WTC11 (cell line): ENCODE data around the gene PCDHGC5. TPM values are rescaled to one million over a fixed set of nuclear protein-coding genes. Genes with fewer than 3 reads are reported as not detected.

Experiments
- ATAC-seq: fragments of 200-7000 bp; cut with Tn5 transposase; 2 replicates; pipeline ENCODE4 v1.10.0; 2021; ENCODE audit warnings: mild to moderate bottlenecking, moderate library complexity
- CTCF ChIA-PET: fragments of 300-600 bp; sonication (Branson Sonifier 250); formaldehyde crosslinking; loops from one replicate; lab custom pipeline; 2021; ENCODE audit warnings: antibody characterized with exemption; lab: Charles Lee
- POLR2A ChIA-PET: fragments of 350-600 bp; sonication (Branson Sonifier 250); formaldehyde crosslinking; loops from one replicate; lab custom pipeline; 2021; ENCODE audit warnings: antibody characterized with exemption; lab: Charles Lee
- DNase-seq: peaks from one replicate; pipeline ENCODE4 v3.0.0; 2021; ENCODE audit warnings: low spot score
- H3K27ac Mint-ChIP-seq: 2 replicates; pipeline ENCODE4 v1.8.0; 2021; ENCODE audit warnings: mixed read lengths
- H3K27me3 Mint-ChIP-seq: 2 replicates; pipeline ENCODE4 v1.8.0; 2021; ENCODE audit warnings: low read depth, mild to moderate bottlenecking, moderate library complexity, mixed read lengths
- H3K36me3 Mint-ChIP-seq: 2 replicates; pipeline ENCODE4 v1.8.0; 2021; ENCODE audit warnings: mixed read lengths
- H3K4me1 Mint-ChIP-seq: 2 replicates; pipeline ENCODE4 v1.8.0; 2022; ENCODE audit warnings: mixed read lengths
- H3K4me3 Mint-ChIP-seq: 2 replicates; pipeline ENCODE4 v1.8.0; 2021; ENCODE audit warnings: mild to moderate bottlenecking, moderate library complexity, mixed read lengths
- H3K9me3 Mint-ChIP-seq: 2 replicates; pipeline ENCODE4 v1.8.0; 2021; ENCODE audit warnings: mixed read lengths
- CTCF ChIP-seq: fragments of 200-600 bp; IDR thresholded peaks from 2 replicates; pipeline ENCODE4 v1.8.0; 2022; ENCODE audit warnings: antibody characterized with exemption
- EMX1 ChIP-seq: fragments of 250-450 bp; sonication (Bioruptor Pico); IDR thresholded peaks from 2 replicates; pipeline ENCODE4 v1.8.0; 2021; ENCODE audit warnings: mild to moderate bottlenecking
- ETV6 ChIP-seq: sonication (generic); formaldehyde crosslinking; IDR thresholded peaks from 2 replicates; pipeline ENCODE4 v1.8.1; 2022; ENCODE audit warnings: mild to moderate bottlenecking, missing genetic modification reagents
- HMGXB4 ChIP-seq: sonication (generic); formaldehyde crosslinking; IDR thresholded peaks from 2 replicates; pipeline ENCODE4 v1.8.1; 2023; ENCODE audit warnings: mild to moderate bottlenecking, moderate library complexity, missing genetic modification reagents
- JUN ChIP-seq: sonication (generic); formaldehyde crosslinking; IDR thresholded peaks from 2 replicates; pipeline ENCODE4 v1.8.0; 2023; ENCODE audit warnings: mild to moderate bottlenecking, missing genetic modification reagents
- NFYB ChIP-seq: sonication (generic); formaldehyde crosslinking; conservative IDR thresholded peaks from 2 replicates; pipeline ENCODE4 v1.8.0; 2022; ENCODE audit warnings: low read depth, missing genetic modification reagents
- PRRX2 ChIP-seq: fragments of 250-450 bp; sonication (Bioruptor Pico); IDR thresholded peaks from 2 replicates; pipeline ENCODE4 v1.8.0; 2021; ENCODE audit warnings: mild to moderate bottlenecking
- SMAD3 ChIP-seq: sonication (generic); formaldehyde crosslinking; IDR thresholded peaks from 2 replicates; pipeline ENCODE4 v1.8.0; 2022; ENCODE audit warnings: missing genetic modification reagents, mild to moderate bottlenecking, borderline replicate concordance
- SOX15 ChIP-seq: fragments of 250-450 bp; sonication (Bioruptor Pico); IDR thresholded peaks from 2 replicates; pipeline ENCODE4 v1.9.0; 2021; ENCODE audit warnings: mild to moderate bottlenecking
- SP1 ChIP-seq: sonication (generic); formaldehyde crosslinking; conservative IDR thresholded peaks from 2 replicates; pipeline ENCODE4 v1.8.1; 2022; ENCODE audit warnings: missing genetic modification reagents
- TEAD1 ChIP-seq: sonication (generic); formaldehyde crosslinking; IDR thresholded peaks from 2 replicates; pipeline ENCODE4 v1.8.0; 2022; ENCODE audit warnings: mild to moderate bottlenecking, missing genetic modification reagents
- TEAD4 ChIP-seq: sonication (generic); formaldehyde crosslinking; IDR thresholded peaks from 2 replicates; pipeline ENCODE4 v1.8.0; 2022; ENCODE audit warnings: mild to moderate bottlenecking, missing genetic modification reagents
- USF1 ChIP-seq: sonication (generic); formaldehyde crosslinking; IDR thresholded peaks from 2 replicates; pipeline ENCODE4 v1.8.0; 2022; ENCODE audit warnings: mild to moderate bottlenecking, missing genetic modification reagents
- ZBTB43 ChIP-seq: sonication (generic); formaldehyde crosslinking; IDR thresholded peaks from 2 replicates; pipeline ENCODE4 v1.8.1; 2023; ENCODE audit warnings: mild to moderate bottlenecking, missing genetic modification reagents
- total RNA-seq: library from RNA; stranded (reverse); gene quantifications from 3 replicates; pipeline ENCODE4 v1.2.3, GENCODE V29; 2021
- TF ChIP-seq, protein P1 (sequence below): fragments of 250-450 bp; sonication (Bioruptor Pico); IDR thresholded peaks from 2 replicates; pipeline ENCODE4 v1.9.0; 2021; ENCODE audit warnings: moderate library complexity, mild to moderate bottlenecking, inconsistent platforms, borderline replicate concordance
- TF ChIP-seq, protein P2 (sequence below): sonication (generic); formaldehyde crosslinking; IDR thresholded peaks from 2 replicates; pipeline ENCODE4 v1.8.0; 2023; ENCODE audit warnings: missing genetic modification reagents, mild to moderate bottlenecking, borderline replicate concordance

PCDHGC5 gene
- total RNA-seq, 1 experiment from 2014 or later, result 1.5 TPM

DNA sequence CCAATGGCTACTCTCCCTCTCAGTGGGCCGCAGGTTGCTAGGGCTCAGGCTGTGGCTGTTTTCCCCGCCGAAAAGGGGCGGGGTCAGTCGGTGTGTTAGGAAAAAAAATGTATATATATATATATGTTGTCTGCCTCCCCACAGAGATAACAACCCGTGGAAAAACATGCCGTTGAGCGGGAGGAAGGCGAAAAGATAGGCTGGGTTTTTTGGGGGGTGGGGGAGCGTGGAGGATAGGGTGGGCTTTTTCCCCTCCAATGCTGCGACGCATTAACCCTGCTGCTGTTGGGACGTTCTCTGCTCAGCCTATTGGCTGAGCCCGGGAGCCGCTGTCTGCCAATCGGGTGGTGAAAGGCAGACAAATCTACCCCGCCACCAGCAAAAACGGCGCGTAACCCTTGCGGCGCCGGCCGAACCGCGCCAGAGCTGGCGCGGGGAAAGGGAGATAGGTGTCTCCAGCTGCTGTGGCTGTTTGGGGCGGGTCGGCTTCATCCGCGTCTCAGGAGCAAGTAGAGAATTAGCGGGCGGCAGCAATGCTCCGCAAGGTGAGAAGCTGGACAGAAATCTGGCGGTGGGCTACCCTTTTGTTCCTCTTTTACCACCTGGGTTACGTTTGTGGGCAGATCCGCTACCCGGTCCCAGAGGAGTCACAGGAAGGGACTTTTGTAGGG lies 4.1 kb upstream of the PCDHGC5 start, which contains the start of gene PCDHGC4 (continued):
- TF ChIP-seq CTCF (no peak), SOX15 (CRISPR knock-in tag) (no peak), TEAD4 (CRISPR knock-in tag) (no peak), ETV6 (CRISPR knock-in tag) (no peak; the same call in 1 of the 2 replicates), PRRX2 (CRISPR knock-in tag) (no peak), NFYB (CRISPR knock-in tag) (peak; percentile 47; the same call in 1 of the 2 replicates), EMX1 (CRISPR knock-in tag) (no peak), JUN (CRISPR knock-in tag) (no peak), SP1 (CRISPR knock-in tag) (0 out of 2 replicates have a peak, but pooled peaks have one; percentile 24), HMGXB4 (no peak)
- TF ChIP-seq, protein P1, sequence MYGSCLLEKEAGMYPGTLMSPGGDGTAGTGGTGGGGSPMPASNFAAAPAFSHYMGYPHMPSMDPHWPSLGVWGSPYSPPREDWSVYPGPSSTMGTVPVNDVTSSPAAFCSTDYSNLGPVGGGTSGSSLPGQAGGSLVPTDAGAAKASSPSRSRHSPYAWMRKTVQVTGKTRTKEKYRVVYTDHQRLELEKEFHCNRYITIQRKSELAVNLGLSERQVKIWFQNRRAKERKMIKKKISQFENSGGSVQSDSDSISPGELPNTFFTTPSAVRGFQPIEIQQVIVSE, result no peak

GRCh38 chr5:141485321-141486055 lies 3.4 kb upstream of the PCDHGC5 start:
- ChIA-PET CTCF (interaction anchor here (0.5 to 4.6 kb wide), 22 partner anchors 9 to 391 kb away, joined by 3 to 42 read pairs (median 6); partner anchors contain the start of genes PCDHB14, PCDHB15, PCDHB2 and PCDHGA10), POLR2A (interaction anchor here (0.8 to 2.8 kb wide), 4 partner anchors 9 to 72 kb away, joined by 3 to 17 read pairs (median 4); partner anchors contain the start of gene PCDHGA10)
- ATAC-seq, result no peak
- peak; percentile 15; the same call in 1 of the 2 replicates for TF ChIP-seq USF1 (CRISPR knock-in tag)
- no peak for TF ChIP-seq TEAD1 (CRISPR knock-in tag)
- TF ChIP-seq ZBTB43 (CRISPR knock-in tag), result no peak
- no peak for TF ChIP-seq SMAD3
- TF ChIP-seq, protein P2, sequence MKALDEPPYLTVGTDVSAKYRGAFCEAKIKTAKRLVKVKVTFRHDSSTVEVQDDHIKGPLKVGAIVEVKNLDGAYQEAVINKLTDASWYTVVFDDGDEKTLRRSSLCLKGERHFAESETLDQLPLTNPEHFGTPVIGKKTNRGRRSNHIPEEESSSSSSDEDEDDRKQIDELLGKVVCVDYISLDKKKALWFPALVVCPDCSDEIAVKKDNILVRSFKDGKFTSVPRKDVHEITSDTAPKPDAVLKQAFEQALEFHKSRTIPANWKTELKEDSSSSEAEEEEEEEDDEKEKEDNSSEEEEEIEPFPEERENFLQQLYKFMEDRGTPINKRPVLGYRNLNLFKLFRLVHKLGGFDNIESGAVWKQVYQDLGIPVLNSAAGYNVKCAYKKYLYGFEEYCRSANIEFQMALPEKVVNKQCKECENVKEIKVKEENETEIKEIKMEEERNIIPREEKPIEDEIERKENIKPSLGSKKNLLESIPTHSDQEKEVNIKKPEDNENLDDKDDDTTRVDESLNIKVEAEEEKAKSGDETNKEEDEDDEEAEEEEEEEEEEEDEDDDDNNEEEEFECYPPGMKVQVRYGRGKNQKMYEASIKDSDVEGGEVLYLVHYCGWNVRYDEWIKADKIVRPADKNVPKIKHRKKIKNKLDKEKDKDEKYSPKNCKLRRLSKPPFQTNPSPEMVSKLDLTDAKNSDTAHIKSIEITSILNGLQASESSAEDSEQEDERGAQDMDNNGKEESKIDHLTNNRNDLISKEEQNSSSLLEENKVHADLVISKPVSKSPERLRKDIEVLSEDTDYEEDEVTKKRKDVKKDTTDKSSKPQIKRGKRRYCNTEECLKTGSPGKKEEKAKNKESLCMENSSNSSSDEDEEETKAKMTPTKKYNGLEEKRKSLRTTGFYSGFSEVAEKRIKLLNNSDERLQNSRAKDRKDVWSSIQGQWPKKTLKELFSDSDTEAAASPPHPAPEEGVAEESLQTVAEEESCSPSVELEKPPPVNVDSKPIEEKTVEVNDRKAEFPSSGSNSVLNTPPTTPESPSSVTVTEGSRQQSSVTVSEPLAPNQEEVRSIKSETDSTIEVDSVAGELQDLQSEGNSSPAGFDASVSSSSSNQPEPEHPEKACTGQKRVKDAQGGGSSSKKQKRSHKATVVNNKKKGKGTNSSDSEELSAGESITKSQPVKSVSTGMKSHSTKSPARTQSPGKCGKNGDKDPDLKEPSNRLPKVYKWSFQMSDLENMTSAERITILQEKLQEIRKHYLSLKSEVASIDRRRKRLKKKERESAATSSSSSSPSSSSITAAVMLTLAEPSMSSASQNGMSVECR, result peak; percentile 43; the same call in 1 of the 2 replicates
- DNase-seq, result no peak
- Mint-ChIP-seq H3K27ac (no peak overlapping the region), H3K36me3 (peaks cover 9% of the 10 kb centered on the region), H3K27me3 (peaks cover 40% of the 10 kb centered on the region), H3K4me3 (peak overlapping the region; percentile 71), H3K4me1 (peaks cover 60% of the 10 kb centered on the region), H3K9me3 (no peaks in the 10 kb centered on the region)
